ENCODE measurements around the gene MTMR2. TPM values are rescaled to one million over a fixed set of nuclear protein-coding genes. Genes with fewer than 3 reads are reported as not detected.

MTMR2 gene
- total RNA-seq = 10 to 100 TPM; 36.5 to 39.7 TPM

DNA sequence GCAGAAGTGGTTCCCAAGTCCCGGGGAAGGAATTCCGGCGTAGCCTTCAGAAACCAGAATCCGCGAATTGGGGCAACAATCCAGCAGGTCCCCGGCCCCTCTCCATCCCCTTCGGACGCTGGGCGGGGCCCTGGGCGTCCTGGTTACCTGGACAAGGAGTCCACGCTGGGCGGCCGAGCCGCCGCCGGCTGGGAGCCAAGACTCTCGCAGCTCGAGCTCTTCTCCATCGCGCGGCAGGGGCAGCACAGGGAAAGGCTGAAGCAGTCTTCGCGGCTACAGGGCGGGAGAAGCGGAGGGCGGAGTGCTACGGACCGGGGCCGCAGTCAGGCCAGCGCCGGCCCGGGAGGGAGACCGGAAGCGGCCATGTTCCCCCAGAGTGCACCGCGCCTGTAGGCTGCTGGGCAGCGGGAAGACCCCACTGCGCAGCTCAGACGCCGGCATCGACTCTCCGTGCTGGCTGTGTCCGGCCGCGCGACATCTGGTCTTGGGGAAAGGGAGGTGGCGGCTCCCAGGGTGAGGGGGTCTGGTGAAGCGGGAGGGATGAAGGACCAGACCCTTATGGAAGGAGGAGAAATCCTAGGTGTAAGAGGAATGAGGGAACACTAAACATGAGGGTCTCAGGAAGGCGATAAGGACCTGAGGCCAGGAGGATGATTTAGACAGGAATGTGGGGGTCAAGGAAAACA lies at the start of gene MTMR2:
Gene MTMR2 (minus strand): TSS at position 380 of the 686 bp plus-strand sequence. CDS start 153 bp downstream, at position 227.
- Mint-ChIP-seq H3K9me3 (no peaks in the 10 kb centered on the region), H3K36me3 (ENCODE audit: low read depth) (peaks cover 4% of the 10 kb centered on the region), H3K27ac (peak within 1 kb of the TSS; percentile 100), H3K27me3 (no peaks in the 10 kb centered on the region), H3K4me3 (peak within 1 kb of the TSS; percentile 95), H3K4me1 (ENCODE audit: low read depth) (peaks cover 17% of the 10 kb centered on the region)
- ChIA-PET CTCF (interaction anchor here (1.4 kb wide), 2 partner anchors 87 to 128 kb away, joined by 3 read pairs; no protein-coding TSS in a partner anchor), POLR2A (interaction anchor here (1.1 kb wide), 1 partner anchor 58 kb away, joined by 3 read pairs; no protein-coding TSS in a partner anchor)
- DNase-seq (peak; percentile 74), ATAC-seq (peak; percentile 98)
- TF ChIP-seq, protein P1, sequence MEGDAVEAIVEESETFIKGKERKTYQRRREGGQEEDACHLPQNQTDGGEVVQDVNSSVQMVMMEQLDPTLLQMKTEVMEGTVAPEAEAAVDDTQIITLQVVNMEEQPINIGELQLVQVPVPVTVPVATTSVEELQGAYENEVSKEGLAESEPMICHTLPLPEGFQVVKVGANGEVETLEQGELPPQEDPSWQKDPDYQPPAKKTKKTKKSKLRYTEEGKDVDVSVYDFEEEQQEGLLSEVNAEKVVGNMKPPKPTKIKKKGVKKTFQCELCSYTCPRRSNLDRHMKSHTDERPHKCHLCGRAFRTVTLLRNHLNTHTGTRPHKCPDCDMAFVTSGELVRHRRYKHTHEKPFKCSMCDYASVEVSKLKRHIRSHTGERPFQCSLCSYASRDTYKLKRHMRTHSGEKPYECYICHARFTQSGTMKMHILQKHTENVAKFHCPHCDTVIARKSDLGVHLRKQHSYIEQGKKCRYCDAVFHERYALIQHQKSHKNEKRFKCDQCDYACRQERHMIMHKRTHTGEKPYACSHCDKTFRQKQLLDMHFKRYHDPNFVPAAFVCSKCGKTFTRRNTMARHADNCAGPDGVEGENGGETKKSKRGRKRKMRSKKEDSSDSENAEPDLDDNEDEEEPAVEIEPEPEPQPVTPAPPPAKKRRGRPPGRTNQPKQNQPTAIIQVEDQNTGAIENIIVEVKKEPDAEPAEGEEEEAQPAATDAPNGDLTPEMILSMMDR (IDR thresholded peaks at IDR 0.05) = no peak
- intact Hi-C loops (cut with micrococcal nuclease) = no loop called here

- Mint-ChIP-seq H3K9me3 (peaks cover 1% of the 10 kb centered on the region), H3K4me1 (ENCODE audit: low read depth) (no peaks in the 10 kb centered on the region), H3K36me3 (ENCODE audit: low read depth) (peaks cover 1% of the 10 kb centered on the region), H3K27ac (no peak overlapping the region), H3K4me3 (no peak overlapping the region), H3K27me3 (no peaks in the 10 kb centered on the region)
- ChIA-PET CTCF (interaction anchor here (2.2 kb wide), 1 partner anchor 10 kb away, joined by 6 read pairs; no protein-coding TSS in a partner anchor), POLR2A (no interaction called here)
- TF ChIP-seq, protein P1 (IDR thresholded peaks at IDR 0.05) = no peak
- ATAC-seq = no peak
- intact Hi-C loops (cut with micrococcal nuclease) = no loop called here
- no peak for DNase-seq
These were observed 48.2 kb upstream of the MTMR2 start for GRCh38 chr11:95972060-95972459.

DNA sequence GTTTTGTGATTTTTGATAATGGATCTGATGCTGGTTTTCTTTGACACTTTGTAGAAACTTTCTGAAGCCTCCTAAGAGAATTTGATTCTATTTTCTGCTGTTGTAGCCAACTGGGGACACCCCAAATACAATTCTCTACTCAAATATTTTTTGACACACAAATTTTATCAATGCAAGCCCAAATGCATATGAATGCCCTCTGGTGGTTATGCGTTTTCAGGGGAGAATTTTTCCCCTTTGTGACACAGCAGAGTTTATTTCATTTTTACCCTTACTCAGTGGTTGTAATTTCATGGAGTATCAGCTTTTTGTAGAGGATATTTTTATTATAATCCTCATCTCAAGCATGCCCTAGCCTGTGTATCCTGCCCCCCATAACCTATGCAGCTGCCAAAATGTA lies 44.7 kb upstream of the MTMR2 start:
- ChIA-PET CTCF (no interaction called here), POLR2A (no interaction called here)
- DNase-seq (no peak), ATAC-seq (no peak)
- Mint-ChIP-seq H3K4me1 (ENCODE audit: low read depth) (no peaks in the 10 kb centered on the region), H3K4me3 (no peak overlapping the region), H3K27ac (no peak overlapping the region), H3K9me3 (peaks cover 1% of the 10 kb centered on the region), H3K27me3 (no peaks in the 10 kb centered on the region), H3K36me3 (ENCODE audit: low read depth) (no peaks in the 10 kb centered on the region)
- intact Hi-C loops (cut with micrococcal nuclease) = no loop called here
- TF ChIP-seq, protein P1 (IDR thresholded peaks at IDR 0.05) = no peak

- Mint-ChIP-seq H3K27ac (no peak overlapping the region), H3K36me3 (ENCODE audit: low read depth) (no peaks in the 10 kb centered on the region), H3K9me3 (peaks cover 1% of the 10 kb centered on the region), H3K27me3 (no peaks in the 10 kb centered on the region), H3K4me3 (no peak overlapping the region), H3K4me1 (ENCODE audit: low read depth) (no peaks in the 10 kb centered on the region)
- ChIA-PET POLR2A (interaction anchor here (0.9 to 1.0 kb wide), 2 partner anchors 44 to 71 kb away, joined by 3 read pairs; no protein-coding TSS in a partner anchor), CTCF (interaction anchor here (1.2 kb wide), 1 partner anchor 22 kb away, joined by 3 read pairs; no protein-coding TSS in a partner anchor)
- no peak for ATAC-seq
- TF ChIP-seq, protein P1 (IDR thresholded peaks at IDR 0.05) = no peak
- intact Hi-C loops (cut with micrococcal nuclease) = no loop called here
- DNase-seq = no peak
These were observed 40.4 kb upstream of the MTMR2 start for GRCh38 chr11:95964281-95964680.

DNA sequence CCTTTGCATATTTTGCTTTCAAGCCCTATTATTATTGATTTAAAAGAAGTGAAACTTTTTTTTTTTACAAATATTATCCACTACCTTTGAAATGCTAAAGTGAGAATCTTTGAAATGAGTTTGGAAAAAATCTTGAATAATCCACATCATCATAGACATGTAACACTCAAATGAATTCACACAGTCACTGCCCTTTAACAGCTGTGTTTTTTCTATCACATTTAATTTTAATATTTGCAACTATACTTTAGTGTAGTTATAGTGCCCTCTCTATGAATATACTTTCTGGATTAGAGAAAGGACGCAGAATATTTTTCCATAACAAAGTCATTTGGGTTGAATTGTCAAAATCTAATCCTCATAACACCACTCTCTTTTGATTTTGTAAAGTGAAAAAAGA lies 37.9 kb upstream of the MTMR2 start:
- POLR2A ChIA-PET = no interaction called here
- no peak for DNase-seq
- no peaks in the 10 kb centered on the region for H3K4me1 Mint-ChIP-seq (ENCODE audit: low read depth)
- no peaks in the 10 kb centered on the region for H3K36me3 Mint-ChIP-seq (ENCODE audit: low read depth)
- no peak overlapping the region for H3K4me3 Mint-ChIP-seq
- ATAC-seq = no peak
- no peak overlapping the region for H3K27ac Mint-ChIP-seq
- H3K9me3 Mint-ChIP-seq = no peaks in the 10 kb centered on the region
- TF ChIP-seq, protein P1 (IDR thresholded peaks at IDR 0.05) = no peak
- CTCF ChIA-PET = no interaction called here
- intact Hi-C loops (cut with micrococcal nuclease) = no loop called here
- H3K27me3 Mint-ChIP-seq = no peaks in the 10 kb centered on the region

All from activated CD8-positive, alpha-beta T cell treated with anti-CD3 and anti-CD28 coated beads for 36 hours (primary cell).